Limb (tissue), 2 donors: Measurements from ENCODE around the gene INPP5F.

Source experiments
- DNase-seq, 2 donors: peaks; one replicate each; pipeline ENCODE4 v3.0.0-alpha.2; 2016; ENCODE audit errors: extremely low spot score in 2 of 2

The INPP5F gene

GRCh38 chr10:119815671-119816070, 89.8 kb downstream of the INPP5F start:
- no peak for DNase-seq

GRCh38 chr10:119817991-119818888, 92.4 kb downstream of the INPP5F start:
- peak; percentile 69 to 93 for DNase-seq

- peak; percentile 17 to 60 for DNase-seq
Observed at GRCh38 chr10:119818889-119819270, 93.0 kb downstream of the INPP5F start.

- DNase-seq, result no peak
Observed at GRCh38 chr10:119821182-119821581, 95.3 kb downstream of the INPP5F start.

- DNase-seq, result no peak
Observed at GRCh38 chr10:119824299-119824698, 98.4 kb downstream of the INPP5F start.

- no peak for DNase-seq
Observed at GRCh38 chr10:119826771-119827170, 100.9 kb downstream of the INPP5F start.

GRCh38 chr10:119827430-119827829, 101.6 kb downstream of the INPP5F start:
- no peak for DNase-seq

GRCh38 chr10:119829429-119829828, 103.6 kb downstream of the INPP5F start:
- no peak for DNase-seq

- no peak for DNase-seq
Observed at GRCh38 chr10:119830851-119831250, 105.0 kb downstream of the INPP5F start.

- no peak for DNase-seq
Observed at GRCh38 chr10:119831656-119832055, 105.8 kb downstream of the INPP5F start.

- DNase-seq, result no peak
Observed at GRCh38 chr10:119832951-119833350, 107.1 kb downstream of the INPP5F start.

- DNase-seq, result no peak
Observed at GRCh38 chr10:119834188-119834587, 108.3 kb downstream of the INPP5F start.

- DNase-seq, result no peak
Observed at GRCh38 chr10:119845656-119846055, 119.8 kb downstream of the INPP5F start.

GRCh38 chr10:119849031-119849789, 123.4 kb downstream of the INPP5F start:
- no peak for DNase-seq

- no peak for DNase-seq
Observed at GRCh38 chr10:119849944-119850343, 124.1 kb downstream of the INPP5F start.

GRCh38 chr10:119852277-119852676, 126.4 kb downstream of the INPP5F start:
- no peak for DNase-seq

GRCh38 chr10:119852822-119853221, 127.0 kb downstream of the INPP5F start:
- no peak for DNase-seq

GRCh38 chr10:119853574-119853973, 127.7 kb downstream of the INPP5F start:
- DNase-seq, result no peak

- no peak for DNase-seq
Observed at GRCh38 chr10:119858063-119858462, 132.2 kb downstream of the INPP5F start.

- peak in 1 of 2 donors; percentile 45 for DNase-seq
Observed at GRCh38 chr10:119859420-119860258, 133.8 kb downstream of the INPP5F start.

- DNase-seq, result no peak
Observed at GRCh38 chr10:119860866-119861607, 135.2 kb downstream of the INPP5F start.
